Smooth muscle cell of the coronary artery (primary cell): ENCODE results near the gene DNAI1. TPM values are rescaled to one million over a fixed set of nuclear protein-coding genes. Genes with fewer than 3 reads are reported as not detected.

Experiments
- total RNA-seq: library from RNA; depleted of rRNA; stranded (reverse); fragments of >200 nt; gene quantifications from 2 replicates; pipeline ENCODE4 v1.2.3, GENCODE V29; 2014; ENCODE audit warnings: low replicate concordance

The DNAI1 gene
- total RNA-seq = not detected in 2 replicates

GRCh38 chr9:34458013-34458958 lies at the start of gene DNAI1, which contains the start of gene FAM219A:
TSS of gene DNAI1 (plus strand) at chr9:34458805. CDS start at chr9:34459006, 201 bp downstream.
TSS of gene FAM219A (minus strand) at chr9:34458570. CDS start at chr9:34458263, 307 bp downstream.

DNA sequence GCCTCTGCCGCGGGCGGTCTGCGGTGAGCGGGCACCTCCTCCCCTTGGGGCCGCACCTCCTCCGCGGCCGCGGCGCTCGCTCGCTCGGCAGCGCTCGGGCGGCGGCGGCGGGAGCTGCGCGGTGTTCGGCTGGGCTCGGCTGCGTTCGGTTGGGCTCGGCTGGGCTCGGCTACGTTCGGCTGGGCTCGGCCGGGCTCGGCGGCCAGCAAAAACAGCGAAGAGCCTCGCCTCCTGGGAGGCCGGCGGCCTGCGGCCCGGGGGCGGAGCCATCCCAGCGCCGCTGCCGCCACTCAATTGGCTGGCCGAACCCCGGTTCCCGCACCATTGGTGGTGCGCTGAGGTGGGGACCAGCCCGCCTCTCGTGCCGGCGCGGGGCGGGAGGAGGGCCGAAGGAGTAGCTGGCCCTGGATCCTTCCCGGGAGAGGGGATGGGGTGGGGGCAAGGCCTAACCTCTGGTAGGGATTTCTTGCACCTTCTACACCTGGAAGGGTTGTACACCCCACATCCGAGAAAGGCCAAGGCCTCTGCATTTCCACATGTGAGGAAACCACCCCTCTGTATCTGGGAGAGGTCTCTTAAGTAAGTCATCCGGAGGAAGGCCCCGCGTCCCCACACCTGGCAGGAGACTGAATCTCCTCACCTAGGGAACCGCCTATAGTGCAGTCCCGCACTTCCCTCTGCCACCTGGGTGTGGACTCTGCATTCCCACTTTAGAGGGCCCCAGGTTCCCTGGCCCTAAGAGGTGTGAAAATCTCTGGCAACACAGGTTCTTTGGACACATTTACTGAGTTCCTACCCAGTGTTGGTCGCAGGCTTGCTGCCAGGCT lies 64.6 kb downstream of the DNAI1 start, which contains the start of gene ENHO:
ENHO (minus strand) TSS at position 20 of the 827 bp plus-strand sequence. CDS start 1,295 bp downstream, outside the sequence.

Other genes with a start within 250 kb of the DNAI1 start
- gene KIF24, start 129.5 kb upstream of the DNAI1 start, total RNA-seq = 0.35 and 0.68 TPM in 2 replicates
- 27.5 and 33.8 TPM in 2 replicates for gene NUDT2, start 129.2 kb upstream of the DNAI1 start, total RNA-seq
- gene MYORG, start 81.9 kb upstream of the DNAI1 start, total RNA-seq = 0.35 and 0.83 TPM in 2 replicates
- 3.0 and 5.7 TPM in 2 replicates for gene FAM219A, start 235 bp upstream of the DNAI1 start, total RNA-seq
- gene ENHO, start 64.2 kb downstream of the DNAI1 start, total RNA-seq = 0.12 TPM in 1 of 2 replicates, not detected in the other
- gene CNTFR, start 130.9 kb downstream of the DNAI1 start, total RNA-seq = 0.12 TPM in 1 of 2 replicates, not detected in the other
- gene RPP25L, start 153.3 kb downstream of the DNAI1 start, total RNA-seq = 11.1 and 20.6 TPM in 2 replicates
- gene DCTN3, start 161.7 kb downstream of the DNAI1 start, total RNA-seq = 152 and 161 TPM in 2 replicates
- 0.08 TPM in 1 of 2 replicates, not detected in the other for gene ARID3C, start 170.3 kb downstream of the DNAI1 start, total RNA-seq
- 40.1 and 41.3 TPM in 2 replicates for gene SIGMAR1, start 179.0 kb downstream of the DNAI1 start, total RNA-seq
- gene GALT, start 187.9 kb downstream of the DNAI1 start, total RNA-seq = 25.7 and 33.1 TPM in 2 replicates
- 16.5 and 23.9 TPM in 2 replicates for gene IL11RA, start 193.4 kb downstream of the DNAI1 start, total RNA-seq
- 0.47 TPM in 1 of 2 replicates, not detected in the other for gene CCL27, start 203.9 kb downstream of the DNAI1 start, total RNA-seq
- gene CCL19, start 232.5 kb downstream of the DNAI1 start, total RNA-seq = not detected in 2 replicates